Gastrocnemius medialis (tissue), 4 donors: ENCODE data around the gene DCDC2C.

Experiments used
- POLR2A ChIP-seq, 2 donors: fragments of 450-650 bp; IDR thresholded peaks; one replicate each; pipeline ENCODE4 v1.6.1; 2017; ENCODE audit warnings: antibody characterized with exemption in 2 of 2, mild to moderate bottlenecking in 2 of 2, moderate library complexity in 2 of 2
- TF ChIP-seq, protein P1 (sequence below), 5 experiments: fragments of 450-650 bp in 3 of 5; fragments of 200-600 bp in 2 of 5; sonication (generic) in 2 of 5; IDR thresholded peaks in 4 of 5; conservative IDR thresholded peaks in 1 of 5; 1 replicate in 4 of 5; 2 replicates in 1 of 5; pipeline ENCODE4 v1.5.1; 2016 to 2019; ENCODE audit warnings: antibody characterized with exemption in 5 of 5, mild to moderate bottlenecking in 3 of 5, moderate library complexity in 3 of 5

DNA sequence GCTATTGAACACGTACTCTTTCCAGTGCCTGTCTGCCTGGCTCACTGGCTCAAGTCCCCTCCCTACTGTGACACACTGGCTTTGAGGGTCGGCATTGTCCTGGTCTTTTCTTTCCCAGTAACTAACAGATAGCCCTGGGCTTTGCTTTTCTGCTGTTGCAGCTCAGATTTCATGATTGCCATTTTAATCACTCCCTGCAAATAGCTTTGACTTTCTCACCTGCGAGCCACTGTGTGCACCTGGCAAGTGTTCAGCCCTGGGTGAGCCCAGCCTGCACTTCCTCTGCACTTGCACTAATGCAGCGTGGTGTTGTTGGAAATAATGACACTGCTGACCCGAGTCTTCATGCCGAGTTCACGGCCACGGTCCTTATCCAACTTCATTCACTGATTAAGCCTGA, 52.9 kb downstream of the DCDC2C start:
- TF ChIP-seq POLR2A (IDR thresholded peaks at IDR 0.05): no peak
- TF ChIP-seq, protein P1, sequence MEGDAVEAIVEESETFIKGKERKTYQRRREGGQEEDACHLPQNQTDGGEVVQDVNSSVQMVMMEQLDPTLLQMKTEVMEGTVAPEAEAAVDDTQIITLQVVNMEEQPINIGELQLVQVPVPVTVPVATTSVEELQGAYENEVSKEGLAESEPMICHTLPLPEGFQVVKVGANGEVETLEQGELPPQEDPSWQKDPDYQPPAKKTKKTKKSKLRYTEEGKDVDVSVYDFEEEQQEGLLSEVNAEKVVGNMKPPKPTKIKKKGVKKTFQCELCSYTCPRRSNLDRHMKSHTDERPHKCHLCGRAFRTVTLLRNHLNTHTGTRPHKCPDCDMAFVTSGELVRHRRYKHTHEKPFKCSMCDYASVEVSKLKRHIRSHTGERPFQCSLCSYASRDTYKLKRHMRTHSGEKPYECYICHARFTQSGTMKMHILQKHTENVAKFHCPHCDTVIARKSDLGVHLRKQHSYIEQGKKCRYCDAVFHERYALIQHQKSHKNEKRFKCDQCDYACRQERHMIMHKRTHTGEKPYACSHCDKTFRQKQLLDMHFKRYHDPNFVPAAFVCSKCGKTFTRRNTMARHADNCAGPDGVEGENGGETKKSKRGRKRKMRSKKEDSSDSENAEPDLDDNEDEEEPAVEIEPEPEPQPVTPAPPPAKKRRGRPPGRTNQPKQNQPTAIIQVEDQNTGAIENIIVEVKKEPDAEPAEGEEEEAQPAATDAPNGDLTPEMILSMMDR (IDR thresholded peaks at IDR 0.05 in 4 of 5, conservative IDR thresholded peaks at IDR 0.05 in 1 of 5): no peak
